Measurements from ENCODE around the gene DNAJB12.
"Not testable (repeated sequence)": the region's sequence is repeated elsewhere in the genome, so short reads cannot be mapped to it uniquely, and the experiment has no call there.

The DNAJB12 gene

DNA sequence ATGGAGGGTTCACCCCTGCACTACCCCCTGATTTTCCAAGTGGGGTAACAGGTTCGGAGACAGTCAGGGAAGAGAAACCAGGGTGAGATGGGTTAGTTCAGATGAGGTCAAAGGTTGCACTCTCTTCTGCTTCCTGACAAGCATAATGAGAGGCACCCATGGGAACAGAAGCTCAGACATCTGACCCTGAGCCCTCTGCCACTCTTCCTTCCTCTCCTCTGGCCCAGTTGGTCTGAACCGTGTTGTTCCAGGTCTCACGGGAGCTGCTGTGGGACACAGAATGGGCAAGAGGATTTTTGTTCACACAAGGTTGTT lies 38.4 kb downstream of the DNAJB12 start:
- no peak for DNase-seq (ENCODE audit: low read depth)

GRCh38 chr10:72315611-72316385 lies 38.9 kb downstream of the DNAJB12 start:
- no peak for DNase-seq (ENCODE audit: low read depth)

DNA sequence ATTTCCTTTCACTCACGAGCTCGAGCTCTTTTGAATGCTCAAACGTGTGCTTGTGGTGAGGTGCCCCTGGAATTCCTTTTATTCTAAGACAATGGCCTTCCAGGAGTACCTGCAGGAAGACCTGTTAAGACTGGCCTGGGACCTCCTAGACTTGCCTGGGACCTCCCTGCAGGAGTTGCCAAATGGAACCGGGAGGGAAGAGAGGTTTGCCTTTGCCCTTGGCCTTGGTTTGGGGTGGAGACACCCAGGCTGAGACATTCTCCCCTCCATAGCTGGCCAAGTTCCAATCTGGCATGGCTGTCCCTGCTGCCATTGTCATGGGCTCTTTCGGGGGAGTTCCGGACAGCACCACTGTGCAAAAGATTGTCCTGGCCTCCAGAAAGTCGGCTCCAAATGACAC lies 39.7 kb downstream of the DNAJB12 start:
- DNase-seq (ENCODE audit: low read depth): no peak

GRCh38 chr10:72314263-72314662 lies 40.5 kb downstream of the DNAJB12 start:
- DNase-seq (ENCODE audit: low read depth): no peak

- DNase-seq (ENCODE audit: low read depth): no peak
Measured at GRCh38 chr10:72312865-72313391, 41.8 kb downstream of the DNAJB12 start.

- DNase-seq (ENCODE audit: low read depth): no peak
Measured at GRCh38 chr10:72311667-72312066, 43.1 kb downstream of the DNAJB12 start.

GRCh38 chr10:72310636-72311035 lies 44.1 kb downstream of the DNAJB12 start:
- DNase-seq (ENCODE audit: low read depth): no peak

DNA sequence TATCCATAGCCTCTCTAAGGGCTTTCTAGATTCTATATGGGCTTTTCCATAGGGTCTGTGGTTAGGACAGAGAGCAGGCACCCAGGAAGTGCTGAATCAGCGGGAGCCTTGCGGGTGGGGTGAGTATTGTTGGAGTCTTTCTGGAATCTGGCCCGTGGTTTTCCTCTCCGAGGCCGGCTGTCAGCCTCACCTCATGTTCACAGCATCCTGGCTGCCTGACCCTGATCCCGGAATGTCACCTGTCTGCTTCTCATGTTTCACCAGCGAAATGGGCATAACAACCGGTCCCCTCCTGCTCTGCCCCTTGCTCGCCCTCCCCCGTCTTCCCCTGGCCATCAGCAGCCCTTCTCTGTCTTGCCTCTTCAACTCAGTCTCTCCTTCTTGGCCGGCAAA lies 44.5 kb downstream of the DNAJB12 start:
- no peak for DNase-seq (ENCODE audit: low read depth)

DNA sequence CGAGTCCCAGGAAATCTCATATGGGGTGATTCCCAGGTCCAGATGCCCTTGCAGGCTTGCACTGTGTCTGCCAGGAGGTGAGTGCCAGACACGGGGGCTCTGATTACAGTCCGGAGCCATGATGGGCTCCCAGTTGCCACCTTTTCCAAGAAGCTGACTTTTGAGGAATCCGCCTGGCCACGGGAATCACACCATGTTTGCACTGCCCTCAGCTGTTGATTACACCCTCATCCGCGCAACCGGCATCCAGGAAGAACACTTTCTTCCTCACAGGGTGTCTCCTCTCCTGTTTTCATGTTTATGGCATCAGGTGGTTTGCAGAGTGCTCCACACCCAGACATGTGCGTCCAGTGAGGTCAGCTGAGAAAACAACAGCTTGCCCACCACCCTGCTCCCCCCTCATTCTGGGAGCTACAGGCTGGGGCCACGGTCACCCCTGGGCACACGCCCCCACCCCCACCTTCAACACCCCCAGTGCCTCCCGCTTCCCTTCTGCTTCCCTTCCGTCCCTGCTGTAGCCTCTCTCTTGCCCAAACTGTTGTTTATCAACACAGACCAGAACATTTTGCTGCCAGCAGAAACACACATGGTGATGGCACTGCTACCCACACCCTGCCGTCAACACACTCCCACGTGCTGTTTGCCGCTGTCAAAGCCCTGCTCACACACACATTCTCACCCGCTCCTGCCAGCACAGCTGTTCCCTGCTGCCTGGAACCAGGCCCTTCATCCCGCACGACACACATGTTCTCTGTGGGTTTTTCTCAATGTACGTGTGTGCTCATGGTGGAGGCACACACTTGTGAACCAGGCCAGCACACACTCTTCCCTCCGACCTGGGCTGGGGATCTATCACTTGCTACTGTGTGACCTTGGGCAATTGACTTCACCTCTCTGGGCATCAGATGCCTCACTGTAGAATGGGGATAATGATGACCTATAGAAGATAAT lies 45.2 kb downstream of the DNAJB12 start:
- no peak for DNase-seq (ENCODE audit: low read depth)

GRCh38 chr10:72308320-72308987 lies 46.3 kb downstream of the DNAJB12 start:
- DNase-seq (ENCODE audit: low read depth): no peak

DNA sequence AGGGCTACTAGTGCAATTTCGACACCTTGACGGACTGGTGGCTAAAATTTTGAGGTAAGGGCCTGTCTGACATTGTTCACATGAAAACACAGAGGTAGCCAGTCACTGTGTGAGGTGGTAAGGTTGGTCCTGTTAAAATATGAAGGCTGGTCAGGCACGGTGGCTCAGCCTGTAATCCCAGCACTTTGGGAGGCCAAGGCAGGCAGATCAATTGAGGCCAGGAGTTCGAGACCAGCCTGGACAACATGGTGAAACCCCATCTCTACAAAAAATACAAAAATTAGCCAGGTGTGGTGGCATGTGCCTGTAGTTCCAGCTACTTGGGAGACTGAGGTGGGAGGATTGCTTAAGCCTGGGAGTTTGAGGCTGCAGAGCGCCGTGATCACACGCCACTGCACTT lies 47.0 kb downstream of the DNAJB12 start:
- DNase-seq (ENCODE audit: low read depth): not testable (repeated sequence)

GRCh38 chr10:72306215-72306760 lies 48.4 kb downstream of the DNAJB12 start:
- DNase-seq (ENCODE audit: low read depth): no peak

DNA sequence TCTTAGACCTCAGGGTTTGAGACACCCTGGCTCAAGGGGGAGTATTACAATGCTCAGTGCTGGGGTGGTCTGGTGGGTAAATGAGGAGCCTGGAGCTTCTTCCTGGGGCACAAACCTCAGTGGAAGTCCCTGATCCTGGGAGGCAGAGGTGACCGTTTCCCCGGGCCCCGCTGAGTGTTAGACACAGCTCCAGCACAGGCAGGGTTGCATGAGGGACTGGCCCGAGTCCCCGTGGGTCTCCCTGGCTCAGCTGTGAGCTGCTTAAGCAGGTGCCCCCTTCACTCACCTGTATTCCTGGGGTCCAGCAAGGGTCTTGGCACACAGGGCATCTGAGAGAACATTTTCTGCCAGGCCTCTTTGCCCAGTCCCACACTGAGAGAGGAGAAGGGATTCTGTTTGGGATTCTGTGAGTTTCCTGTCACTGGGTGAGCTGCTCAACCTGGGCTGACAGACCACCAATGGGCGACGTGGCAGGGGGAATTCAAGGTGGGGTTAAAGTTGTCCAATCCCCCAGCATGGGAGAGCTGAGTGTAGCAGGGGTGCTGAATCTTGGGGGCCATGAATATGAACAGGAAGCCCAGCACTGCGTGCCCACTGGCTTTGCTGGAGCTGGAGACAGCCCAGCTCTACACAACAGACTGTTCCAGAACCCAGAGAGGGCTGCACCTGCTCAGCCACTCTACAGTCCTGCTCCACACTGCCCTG lies 51.1 kb downstream of the DNAJB12 start:
- DNase-seq (ENCODE audit: low read depth): no peak

DNA sequence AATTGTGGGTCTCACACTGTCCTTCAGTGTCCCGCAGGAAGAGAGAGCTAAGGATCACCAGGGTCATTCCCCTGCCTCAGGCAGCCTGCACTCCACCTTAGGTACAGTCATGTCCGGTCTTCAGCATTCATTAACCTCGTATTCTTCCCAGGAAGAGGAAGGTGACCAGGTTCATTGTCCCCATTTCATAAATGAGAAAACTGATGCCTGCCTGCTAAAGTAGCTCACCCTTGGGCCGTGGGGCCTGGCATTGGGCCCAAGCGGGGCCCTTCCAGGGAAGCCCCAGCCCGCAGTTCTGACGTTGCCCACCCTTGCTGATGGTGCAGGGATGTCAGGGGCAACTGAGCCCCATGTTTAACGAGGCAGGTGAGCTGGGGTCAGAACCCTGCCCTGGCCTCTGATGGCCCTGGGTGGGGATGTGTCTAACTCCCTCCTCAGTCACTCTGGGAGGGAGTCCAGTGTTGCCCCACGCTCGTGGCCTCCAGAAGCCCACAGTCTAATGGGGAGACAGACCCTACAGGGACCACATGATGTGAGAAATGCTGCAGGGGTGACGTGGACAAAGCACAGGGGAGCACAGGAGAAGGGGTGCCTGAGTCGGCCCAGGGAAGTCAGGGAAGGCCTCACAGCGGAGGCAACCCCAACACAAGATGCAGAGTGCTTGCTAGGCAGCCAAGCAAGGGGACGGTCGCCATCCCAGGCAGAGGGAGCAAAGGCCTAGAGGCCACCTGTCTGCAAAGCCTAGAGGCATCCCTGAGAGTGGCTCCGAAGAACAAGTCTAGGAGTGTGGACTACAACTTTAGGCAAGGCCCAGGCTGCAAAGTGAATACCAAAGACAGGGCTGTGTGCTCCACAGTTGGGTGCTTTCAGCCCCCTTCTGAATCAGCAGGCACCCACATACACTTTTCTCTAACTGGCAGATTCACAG lies 55.9 kb downstream of the DNAJB12 start:
- no peak for DNase-seq (ENCODE audit: low read depth)

- peak; percentile 89 for DNase-seq (ENCODE audit: low read depth)
Measured at GRCh38 chr10:72297805-72298591, 56.7 kb downstream of the DNAJB12 start.

GRCh38 chr10:72297281-72297804 lies 57.4 kb downstream of the DNAJB12 start:
- peak; percentile 95 for DNase-seq (ENCODE audit: low read depth)

DNA sequence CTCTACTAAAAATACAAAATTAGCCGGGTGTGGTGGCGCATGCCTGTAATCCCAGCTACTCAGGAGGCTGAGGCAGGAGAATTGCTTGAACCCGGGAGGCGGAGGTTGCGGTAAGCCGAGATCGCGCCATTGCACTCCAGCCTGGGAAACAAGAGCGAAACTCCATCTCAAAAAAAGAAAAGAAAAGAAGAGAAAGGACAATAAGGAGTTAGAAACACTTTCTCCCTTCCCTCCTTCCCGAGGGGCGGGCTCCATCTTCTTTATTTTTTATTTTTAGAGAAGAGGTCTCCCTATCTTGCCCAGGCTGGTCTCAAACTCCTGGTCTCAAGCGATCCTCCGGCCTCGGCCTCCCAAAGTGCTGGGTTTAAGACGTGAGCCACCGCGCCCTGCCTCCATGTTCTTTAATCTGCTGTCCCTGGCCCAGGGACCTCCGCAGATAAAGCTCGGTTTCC lies 57.9 kb downstream of the DNAJB12 start:
- DNase-seq (ENCODE audit: low read depth): not testable (repeated sequence)

- no peak for DNase-seq (ENCODE audit: low read depth)
Measured at GRCh38 chr10:72295330-72295910, 59.3 kb downstream of the DNAJB12 start.

DNA sequence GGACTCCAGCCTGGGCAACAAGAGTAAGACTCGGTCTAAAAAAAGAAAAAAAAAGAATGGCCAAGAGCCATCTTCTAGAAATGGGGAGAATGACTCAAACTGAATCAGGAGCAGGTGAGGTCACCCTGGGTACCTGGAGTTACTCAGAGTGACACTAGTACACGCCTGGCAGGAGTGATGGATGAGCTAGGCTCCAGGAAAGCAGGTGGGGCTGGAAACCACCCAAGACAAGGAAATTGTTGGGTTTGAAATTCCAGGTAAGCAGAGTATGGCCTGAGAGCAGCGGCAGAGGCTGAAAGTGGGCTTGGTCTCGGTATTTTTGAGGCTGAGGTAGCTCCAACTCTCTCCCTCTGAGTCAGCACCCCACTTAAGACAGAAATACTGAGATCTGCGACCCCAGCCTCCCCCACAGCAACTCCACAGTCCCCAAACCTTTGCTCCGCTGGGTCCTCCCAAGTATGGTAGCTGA lies 62.5 kb downstream of the DNAJB12 start:
- peak; percentile 60 for DNase-seq (ENCODE audit: low read depth)

Data from activated T-cell treated with anti-CD3 and anti-CD28 coated beads for 24 hours (primary cell).